Esophagus squamous epithelium (tissue), 5 donors: ENCODE data around the gene HNRNPU. TPM values are rescaled to one million over a fixed set of nuclear protein-coding genes. Genes with fewer than 3 reads are reported as not detected.

Source experiments
- DNase-seq: peaks from one replicate; lab custom pipeline; 2025; lab: John Stamatoyannopoulos, UW
- H3K27ac ChIP-seq, 4 donors: fragments of 200-600 bp; sonication (generic); one replicate each; pipeline ENCODE4 v1.5.1; 2016 to 2019; ENCODE audit warnings: mild to moderate bottlenecking in 1 of 4
- H3K27me3 ChIP-seq, 4 donors: fragments of 200-600 bp; sonication (generic); 1 replicate in 3 of 4; 2 replicates in 1 of 4; pipeline versions ENCODE4 v1.5.1 to v1.6.0; 2017 to 2021; ENCODE audit warnings: antibody characterized with exemption in 1 of 4
- H3K36me3 ChIP-seq, 3 donors: fragments of 200-600 bp; sonication (generic); one replicate each; pipeline ENCODE4 v1.5.1; 2016 to 2019
- H3K4me1 ChIP-seq, 3 donors: fragments of 200-600 bp; sonication (generic); one replicate each; pipeline ENCODE4 v1.5.1; 2017 to 2019
- H3K4me3 ChIP-seq, 4 donors: fragments of 200-600 bp; sonication (generic); 1 replicate in 3 of 4; 2 replicates in 1 of 4; pipeline ENCODE4 v1.5.1; 2016 to 2019; ENCODE audit warnings: mild to moderate bottlenecking in 2 of 4, moderate library complexity in 1 of 4
- H3K9me3 ChIP-seq, 3 donors: fragments of 200-600 bp; sonication (generic); one replicate each; pipeline ENCODE4 v1.5.1; 2016 to 2019
- POLR2A ChIP-seq, 4 donors: fragments of 450-650 bp; IDR thresholded peaks; one replicate each; pipeline ENCODE4 v1.6.1; 2017; ENCODE audit warnings: antibody characterized with exemption in 4 of 4, mild to moderate bottlenecking in 4 of 4, moderate library complexity in 3 of 4
- WGBS, 2 donors: methylation state at CpG; one replicate each; pipeline ENCODE4 v1.1.5; 2018; 5-methylcytosine and 5-hydroxymethylcytosine counted together
- intact Hi-C: fragments of 100-400 bp; cut with DNase I; formaldehyde crosslinking; loops from one replicate; pipeline ENCODE4 v1.15.0; 2022
- total RNA-seq, 4 donors: library from RNA; depleted of rRNA; stranded (reverse); fragments of >200 nt; gene quantifications; one replicate each; pipeline ENCODE4 v1.1.0, GENCODE V29; 2016
- TF ChIP-seq, protein P1 (sequence below), 6 experiments: fragments of 450-650 bp in 4 of 6; fragments of 200-600 bp in 2 of 6; sonication (generic) in 2 of 6; IDR thresholded peaks; one replicate each; pipeline ENCODE4 v1.5.1; 2016 to 2019; ENCODE audit warnings: antibody characterized with exemption in 6 of 6, mild to moderate bottlenecking in 4 of 6, moderate library complexity in 4 of 6
- donor health status: DM: yes; HTN: yes; CAD: no.

Gene HNRNPU
- total RNA-seq, 4 donors from 2014 or later: 176 to 308 (median 257) TPM

GRCh38 chr1:244802556-244803239 lies 61.6 kb downstream of the HNRNPU start:
- H3K27ac ChIP-seq: no peak overlapping the region
- TF ChIP-seq POLR2A (IDR thresholded peaks at IDR 0.05): no peak
- TF ChIP-seq, protein P1, sequence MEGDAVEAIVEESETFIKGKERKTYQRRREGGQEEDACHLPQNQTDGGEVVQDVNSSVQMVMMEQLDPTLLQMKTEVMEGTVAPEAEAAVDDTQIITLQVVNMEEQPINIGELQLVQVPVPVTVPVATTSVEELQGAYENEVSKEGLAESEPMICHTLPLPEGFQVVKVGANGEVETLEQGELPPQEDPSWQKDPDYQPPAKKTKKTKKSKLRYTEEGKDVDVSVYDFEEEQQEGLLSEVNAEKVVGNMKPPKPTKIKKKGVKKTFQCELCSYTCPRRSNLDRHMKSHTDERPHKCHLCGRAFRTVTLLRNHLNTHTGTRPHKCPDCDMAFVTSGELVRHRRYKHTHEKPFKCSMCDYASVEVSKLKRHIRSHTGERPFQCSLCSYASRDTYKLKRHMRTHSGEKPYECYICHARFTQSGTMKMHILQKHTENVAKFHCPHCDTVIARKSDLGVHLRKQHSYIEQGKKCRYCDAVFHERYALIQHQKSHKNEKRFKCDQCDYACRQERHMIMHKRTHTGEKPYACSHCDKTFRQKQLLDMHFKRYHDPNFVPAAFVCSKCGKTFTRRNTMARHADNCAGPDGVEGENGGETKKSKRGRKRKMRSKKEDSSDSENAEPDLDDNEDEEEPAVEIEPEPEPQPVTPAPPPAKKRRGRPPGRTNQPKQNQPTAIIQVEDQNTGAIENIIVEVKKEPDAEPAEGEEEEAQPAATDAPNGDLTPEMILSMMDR (IDR thresholded peaks at IDR 0.05): no peak
- WGBS, 2 donors: 78 to 82% methylated on average over 13 to 16 of the region's 16 CpGs
- no peaks in the 10 kb centered on the region for H3K36me3 ChIP-seq
- intact Hi-C loops: loop anchor here (5.0 kb wide), 1 partner anchor 240 kb away; no protein-coding TSS in a partner anchor
- H3K4me3 ChIP-seq: no peak overlapping the region
- no peaks in the 10 kb centered on the region for H3K4me1 ChIP-seq
- no peaks in the 10 kb centered on the region for H3K9me3 ChIP-seq
- no peak for DNase-seq
- H3K27me3 ChIP-seq: no peaks in the 10 kb centered on the region

DNA sequence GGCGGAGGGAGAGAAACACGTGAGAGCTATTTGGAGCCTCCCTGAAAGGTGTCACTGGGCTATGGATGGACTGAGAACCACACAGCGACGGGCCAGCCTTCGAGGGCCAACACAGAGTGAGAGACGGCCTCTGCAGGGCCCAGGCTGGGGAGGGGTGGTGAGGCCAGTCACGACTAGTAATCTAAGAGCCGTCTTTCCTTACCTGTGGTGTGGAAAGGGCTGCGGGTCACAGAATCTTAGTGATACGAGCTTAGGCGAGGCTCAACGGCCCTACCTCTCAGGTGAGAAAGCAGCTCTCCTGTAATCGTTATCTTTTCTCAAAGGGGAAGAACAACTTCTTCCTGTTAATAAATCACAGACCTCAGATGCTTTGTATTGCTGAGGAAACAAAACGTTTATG lies 62.3 kb downstream of the HNRNPU start:
- Histone ChIP-seq H3K4me1 (no peaks in the 10 kb centered on the region), H3K27me3 (no peaks in the 10 kb centered on the region), H3K27ac (no peak overlapping the region), H3K9me3 (no peaks in the 10 kb centered on the region), H3K4me3 (no peak overlapping the region), H3K36me3 (no peaks in the 10 kb centered on the region)
- no peak for DNase-seq
- intact Hi-C loops: loop anchor here (5.0 kb wide), 1 partner anchor 240 kb away; no protein-coding TSS in a partner anchor
- WGBS, 2 donors: 50 to 51% methylated on average over 11 of the region's 14 CpGs
- TF ChIP-seq, protein P1 (IDR thresholded peaks at IDR 0.05): no peak
- no peak for TF ChIP-seq POLR2A (IDR thresholded peaks at IDR 0.05)

GRCh38 chr1:244801246-244801645 lies 63.1 kb downstream of the HNRNPU start:
- no peak for TF ChIP-seq POLR2A (IDR thresholded peaks at IDR 0.05)
- TF ChIP-seq, protein P1 (IDR thresholded peaks at IDR 0.05): peak in 5 of 6 experiments; percentile 42 to 54 (median 44)
- no peaks in the 10 kb centered on the region for H3K4me1 ChIP-seq
- no peak for DNase-seq
- H3K4me3 ChIP-seq: no peak overlapping the region
- no peak overlapping the region for H3K27ac ChIP-seq
- H3K27me3 ChIP-seq: no peaks in the 10 kb centered on the region
- H3K9me3 ChIP-seq: no peaks in the 10 kb centered on the region
- intact Hi-C loops: loop anchor here (5.0 kb wide), 1 partner anchor 241 kb away; no protein-coding TSS in a partner anchor
- 44 to 50% methylated on average over 14 of the region's 14 CpGs for WGBS, 2 donors
- H3K36me3 ChIP-seq: no peaks in the 10 kb centered on the region

DNA sequence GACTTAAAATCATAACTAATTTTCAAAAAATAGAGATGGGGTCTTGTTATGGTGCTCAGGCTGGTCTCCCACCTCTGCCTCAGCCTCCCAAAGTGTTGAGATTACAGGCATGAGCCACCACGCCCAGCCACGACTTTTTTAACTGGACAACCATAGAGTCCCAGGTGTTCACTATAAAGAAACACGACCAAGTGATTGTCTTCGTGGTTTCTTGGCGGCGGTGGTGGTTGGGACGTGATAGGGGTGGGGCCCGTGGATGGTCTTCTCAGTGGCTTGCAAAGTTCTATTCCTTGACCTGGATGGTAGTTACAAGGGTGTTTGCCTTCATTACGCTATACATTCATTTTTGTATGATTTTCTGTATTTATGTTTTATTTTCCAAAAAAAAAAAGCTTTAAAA lies 63.5 kb downstream of the HNRNPU start:
- H3K9me3 ChIP-seq: no peaks in the 10 kb centered on the region
- intact Hi-C loops: loop anchor here (5.0 kb wide), 1 partner anchor 241 kb away; no protein-coding TSS in a partner anchor
- no peak overlapping the region for H3K4me3 ChIP-seq
- no peak for DNase-seq
- H3K27ac ChIP-seq: no peak overlapping the region
- H3K27me3 ChIP-seq: no peaks in the 10 kb centered on the region
- TF ChIP-seq, protein P1 (IDR thresholded peaks at IDR 0.05): no peak
- TF ChIP-seq POLR2A (IDR thresholded peaks at IDR 0.05): no peak
- no peaks in the 10 kb centered on the region for H3K4me1 ChIP-seq
- no peaks in the 10 kb centered on the region for H3K36me3 ChIP-seq
- 72 to 78% methylated on average over 9 of the region's 9 CpGs for WGBS, 2 donors

Other genes with a start within 250 kb of the HNRNPU start
- gene DESI2, start 211.4 kb downstream of the HNRNPU start, total RNA-seq: 10 to 100 TPM; 18.8 to 32.0 (median 30.4) TPM
- 10 to 100 TPM; 19.2 to 48.4 (median 37.0) TPM for gene COX20, start 28.9 kb downstream of the HNRNPU start, total RNA-seq